Measurements from ENCODE around the gene ZNF548.
A peak's percentile ranks its signal among the peaks of the same experiment; 100 is the strongest.
"Not testable (repeated sequence)": the region's sequence is repeated elsewhere in the genome, so short reads cannot be mapped to it uniquely, and the experiment has no call there.

The ZNF548 gene

GRCh38 chr19:57389730-57390598, at the start of gene ZNF548:
TSS of gene ZNF548 (plus strand) at chr19:57389854. CDS start at chr19:57390100, 246 bp downstream.
- peak; percentile 96 for DNase-seq (ENCODE audit: low spot score)

DNA sequence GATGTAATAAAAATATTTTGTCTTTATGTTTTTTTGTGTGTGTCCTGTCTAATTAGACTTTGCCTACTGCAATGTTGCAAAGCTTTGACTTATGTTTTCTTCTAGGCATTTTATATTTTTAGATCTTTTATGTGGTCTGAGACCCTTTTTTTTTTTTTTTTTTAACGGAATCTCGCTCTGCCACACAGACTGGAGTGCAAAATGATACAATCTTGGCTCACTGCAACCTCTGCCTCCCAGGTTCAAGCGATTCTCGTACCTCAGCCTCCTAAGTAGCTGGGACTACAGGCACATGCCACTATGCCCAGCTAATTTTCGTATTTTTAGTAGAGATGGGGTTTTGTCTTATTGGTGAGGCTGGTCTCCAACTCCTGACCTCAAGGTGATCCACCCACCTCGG, 47.1 kb upstream of the ZNF548 start:
- no peak for DNase-seq (ENCODE audit: low spot score)

- no peak for DNase-seq (ENCODE audit: low spot score)
These were observed 41.5 kb upstream of the ZNF548 start for GRCh38 chr19:57348136-57348535.

DNA sequence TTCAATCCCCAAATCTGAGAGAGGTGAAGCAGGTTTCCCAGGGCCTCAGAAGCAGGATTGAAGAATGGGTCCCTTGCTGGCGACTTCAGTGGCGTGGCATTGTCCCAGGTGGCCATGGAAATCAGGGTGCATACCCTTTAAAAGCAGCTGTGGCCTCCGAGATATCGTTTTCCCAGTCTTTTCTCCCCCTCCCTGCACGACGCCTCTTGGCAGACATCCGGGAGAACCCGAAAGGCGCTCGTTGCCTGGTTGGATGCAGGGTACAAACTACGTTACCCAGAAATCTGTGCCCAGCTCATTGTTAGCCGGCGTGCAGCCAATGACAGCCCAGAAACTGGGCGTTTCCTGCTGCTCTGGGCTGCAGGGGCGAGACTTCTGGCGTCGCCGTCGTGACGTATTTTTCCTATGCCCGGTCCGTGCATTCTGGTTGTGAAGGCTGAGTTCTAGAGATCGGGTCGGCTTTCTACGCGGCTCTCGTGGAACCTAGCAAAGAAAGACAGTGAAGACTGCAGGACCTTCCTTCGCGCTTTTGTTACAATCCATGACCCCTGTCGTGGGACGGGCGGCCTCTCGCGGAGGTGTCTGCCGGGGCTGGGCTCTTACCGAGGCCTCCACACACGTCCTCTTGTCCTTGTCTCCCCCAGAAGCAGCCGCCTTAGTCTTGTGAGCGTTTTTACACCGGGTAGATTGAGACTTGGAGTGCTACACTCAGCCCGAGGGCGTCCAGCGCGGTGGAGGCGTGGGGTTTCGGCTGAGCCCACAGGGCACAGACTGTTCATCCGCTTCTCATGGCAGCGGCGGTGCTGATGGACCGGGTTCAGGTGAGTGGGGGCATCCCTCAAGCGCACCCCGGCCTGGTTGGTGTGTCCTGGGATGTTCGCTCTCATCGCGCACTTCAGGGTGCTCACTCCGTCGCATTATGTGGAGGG, 38.5 kb upstream of the ZNF548 start, which contains the start of gene ZNF304:
Gene ZNF304, plus strand, starts transcription at position 395 of the 929 bp plus-strand sequence. Its CDS starts 394 bp downstream, at position 789.
- peak; percentile 90 for DNase-seq (ENCODE audit: low spot score)

DNA sequence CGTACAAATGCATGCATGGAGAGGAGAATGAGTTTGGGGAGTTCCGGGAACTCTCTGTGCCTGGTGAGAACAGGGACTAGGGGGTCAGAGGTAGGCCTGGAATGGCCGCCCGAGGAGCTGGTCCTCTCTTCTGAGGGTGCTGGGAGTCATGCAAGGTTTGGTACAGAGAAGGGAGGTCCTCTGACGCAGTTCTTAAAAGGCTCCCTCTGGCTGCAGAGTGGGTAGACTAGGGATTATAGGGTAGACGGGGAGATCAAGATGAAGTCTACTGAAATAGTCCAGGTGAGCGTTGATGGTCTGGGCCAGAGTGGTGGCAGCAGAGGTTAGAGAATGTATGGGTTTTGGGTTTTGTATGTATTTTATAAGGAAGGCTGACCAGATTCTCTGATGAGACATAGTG, 37.8 kb upstream of the ZNF548 start:
- no peak for DNase-seq (ENCODE audit: low spot score)

GRCh38 chr19:57355916-57356315, 33.7 kb upstream of the ZNF548 start:
- DNase-seq (ENCODE audit: low spot score), result no peak

GRCh38 chr19:57357406-57357805, 32.2 kb upstream of the ZNF548 start:
- DNase-seq (ENCODE audit: low spot score), result no peak

DNA sequence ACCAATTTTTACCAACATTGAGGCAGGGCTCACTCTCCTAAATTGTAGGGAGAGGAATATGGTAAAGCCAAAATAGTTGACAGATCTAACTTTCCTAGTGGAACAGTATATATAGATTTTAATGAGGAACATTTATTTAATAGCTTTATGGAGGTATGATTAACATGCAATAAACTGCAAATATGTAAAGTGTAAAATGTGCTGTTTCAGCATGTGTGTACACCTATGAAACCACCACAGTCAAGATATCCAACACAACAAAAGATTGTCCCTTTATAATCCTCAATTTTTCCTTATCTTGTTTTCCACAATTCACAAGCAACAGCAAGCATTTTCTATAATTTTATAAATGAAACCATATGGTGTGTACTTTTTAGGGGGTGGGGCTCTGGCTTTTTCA, 30.4 kb upstream of the ZNF548 start:
- no peak for DNase-seq (ENCODE audit: low spot score)

DNA sequence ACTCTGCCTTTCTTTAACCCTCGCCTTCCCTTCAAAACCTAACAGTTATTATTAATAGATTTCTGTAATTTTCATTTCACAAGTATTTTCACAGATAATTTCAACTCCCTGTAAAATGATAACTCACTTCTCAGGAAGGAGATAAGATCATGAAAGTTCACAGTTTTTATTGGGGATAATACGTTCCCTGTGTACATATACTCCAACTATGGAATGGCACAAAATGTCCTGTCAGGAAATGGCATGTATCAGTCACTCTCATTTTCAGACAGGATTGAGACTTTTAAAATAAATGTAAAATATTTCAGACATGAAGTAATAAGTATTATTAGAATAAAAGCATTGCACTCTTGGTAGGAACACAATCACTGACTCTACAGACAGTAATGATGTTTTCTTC, 27.2 kb upstream of the ZNF548 start:
- no peak for DNase-seq (ENCODE audit: low spot score)

DNA sequence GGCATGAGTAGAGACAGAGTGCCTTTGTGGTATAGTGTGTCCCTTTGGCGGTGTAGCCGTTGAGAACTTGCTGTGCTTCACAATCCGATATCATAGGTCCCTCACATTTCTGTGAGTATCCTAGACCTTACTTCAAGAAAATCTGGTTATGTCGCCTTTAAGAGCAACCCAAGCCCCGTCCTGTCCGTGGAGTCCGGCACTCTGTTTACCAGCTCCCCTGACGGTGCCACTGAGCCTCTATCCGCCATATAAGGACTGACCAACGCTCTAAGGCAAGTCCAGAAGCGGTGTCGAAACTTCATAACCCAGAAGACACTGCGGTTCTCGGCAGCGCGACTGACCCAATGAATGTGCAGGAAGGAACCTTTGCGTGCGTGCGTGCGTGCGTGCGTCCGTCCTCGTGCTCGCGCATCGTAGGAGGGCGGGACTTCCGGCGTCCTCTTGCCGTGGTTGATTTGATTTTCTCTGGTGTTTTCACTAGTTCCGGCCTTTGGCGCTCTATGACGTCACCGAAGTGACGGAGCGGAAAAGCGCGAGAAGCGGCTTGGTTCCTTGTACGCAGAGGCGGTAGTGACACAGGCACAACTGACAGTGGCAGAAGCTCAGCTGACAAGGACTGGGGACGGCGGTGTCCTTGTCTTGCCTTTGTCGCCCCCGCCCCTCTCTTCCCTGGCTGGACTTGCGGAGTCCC, 26.5 kb upstream of the ZNF548 start, which contains the start of the genes TRAPPC2B and ZNF547:
Gene TRAPPC2B, plus strand, starts transcription at position 555 of the 691 bp plus-strand sequence. CDS start 1,283 bp downstream, outside the sequence.
Gene ZNF547, plus strand, starts transcription at position 555 of the 691 bp plus-strand sequence. CDS start 5,005 bp downstream, outside the sequence.
- DNase-seq (ENCODE audit: low spot score), result peak; percentile 95

GRCh38 chr19:57363688-57364181, 25.9 kb upstream of the ZNF548 start:
- DNase-seq (ENCODE audit: low spot score), result no peak

DNA sequence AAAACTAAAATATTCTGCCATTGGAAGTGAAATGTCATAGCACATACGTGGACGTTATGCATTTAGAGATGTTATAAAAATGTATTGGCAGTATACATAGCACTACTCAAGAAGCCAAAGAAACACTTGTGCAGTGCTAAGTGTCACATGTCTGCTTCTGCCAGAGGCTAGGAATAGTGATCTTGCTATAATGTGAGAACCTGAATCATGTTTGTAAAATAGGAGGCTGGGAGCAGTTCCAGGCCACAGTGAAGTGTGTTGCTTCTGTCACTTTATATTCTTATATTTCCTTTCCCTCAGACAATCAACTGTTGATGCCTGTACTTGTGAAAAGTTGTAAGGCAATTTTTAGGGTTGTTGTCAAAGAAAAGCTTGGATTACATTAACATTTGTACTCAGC, 22.9 kb upstream of the ZNF548 start:
- DNase-seq (ENCODE audit: low spot score), result no peak

GRCh38 chr19:57374179-57374578, 15.5 kb upstream of the ZNF548 start:
- DNase-seq (ENCODE audit: low spot score), result no peak

- not testable (repeated sequence) for DNase-seq (ENCODE audit: low spot score)
These were observed 15.0 kb upstream of the ZNF548 start for GRCh38 chr19:57374647-57375046.

- DNase-seq (ENCODE audit: low spot score), result no peak
These were observed 13.5 kb upstream of the ZNF548 start for GRCh38 chr19:57376151-57376550.

DNA sequence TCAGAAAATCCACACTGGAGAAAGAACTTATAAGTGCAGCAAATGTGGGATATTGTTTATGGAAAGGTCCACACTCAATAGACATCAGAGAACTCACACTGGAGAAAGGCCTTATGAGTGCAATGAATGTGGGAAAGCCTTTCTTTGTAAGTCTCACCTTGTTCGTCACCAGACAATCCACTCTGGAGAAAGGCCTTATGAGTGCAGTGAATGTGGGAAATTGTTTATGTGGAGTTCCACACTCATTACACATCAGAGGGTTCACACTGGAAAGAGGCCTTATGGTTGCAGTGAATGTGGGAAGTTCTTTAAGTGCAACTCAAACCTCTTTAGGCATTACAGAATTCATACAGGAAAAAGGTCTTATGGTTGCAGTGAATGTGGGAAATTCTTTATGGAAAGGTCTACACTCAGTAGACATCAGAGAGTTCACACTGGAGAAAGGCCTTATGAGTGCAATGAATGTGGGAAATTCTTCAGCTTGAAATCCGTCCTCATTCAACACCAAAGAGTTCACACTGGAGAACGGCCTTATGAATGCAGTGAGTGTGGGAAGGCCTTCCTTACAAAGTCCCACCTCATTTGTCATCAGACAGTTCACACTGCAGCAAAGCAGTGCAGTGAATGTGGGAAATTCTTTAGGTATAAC, 12.0 kb upstream of the ZNF548 start:
- no peak for DNase-seq (ENCODE audit: low spot score)

- DNase-seq (ENCODE audit: low spot score), result no peak
These were observed 8.7 kb upstream of the ZNF548 start for GRCh38 chr19:57380923-57381322.

DNA sequence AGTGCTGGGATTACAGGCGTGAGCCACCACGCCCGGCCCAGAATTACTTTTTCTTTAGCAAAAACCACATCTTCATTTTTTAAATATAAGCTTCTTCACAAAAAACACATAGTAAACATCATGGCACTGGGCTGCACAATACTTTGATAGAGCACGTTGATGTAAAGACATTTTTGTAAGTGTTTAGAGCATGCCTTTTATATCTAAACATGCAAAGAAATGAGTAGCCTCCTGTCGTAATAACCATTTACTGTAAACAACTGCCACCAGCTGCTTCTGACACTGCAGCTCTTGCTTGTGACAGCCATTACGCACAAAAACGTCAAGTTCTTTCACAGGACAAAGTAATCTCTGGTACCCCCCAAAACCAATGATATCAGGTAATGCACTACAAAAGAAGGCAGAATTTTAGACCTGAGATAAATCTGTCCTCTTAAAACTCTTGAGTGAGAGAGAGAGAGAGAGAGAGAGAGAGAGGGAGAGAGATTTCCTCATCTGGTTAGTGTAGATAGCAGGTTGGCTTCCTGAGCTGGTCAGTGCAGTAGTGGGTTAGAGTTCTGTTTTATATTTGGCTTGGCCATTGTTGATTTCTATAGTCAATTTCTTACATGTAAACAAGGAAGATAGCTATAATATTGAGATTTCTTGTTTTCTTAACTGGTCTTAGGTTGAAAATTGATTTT, 6.7 kb upstream of the ZNF548 start:
- no peak for DNase-seq (ENCODE audit: low spot score)

DNA sequence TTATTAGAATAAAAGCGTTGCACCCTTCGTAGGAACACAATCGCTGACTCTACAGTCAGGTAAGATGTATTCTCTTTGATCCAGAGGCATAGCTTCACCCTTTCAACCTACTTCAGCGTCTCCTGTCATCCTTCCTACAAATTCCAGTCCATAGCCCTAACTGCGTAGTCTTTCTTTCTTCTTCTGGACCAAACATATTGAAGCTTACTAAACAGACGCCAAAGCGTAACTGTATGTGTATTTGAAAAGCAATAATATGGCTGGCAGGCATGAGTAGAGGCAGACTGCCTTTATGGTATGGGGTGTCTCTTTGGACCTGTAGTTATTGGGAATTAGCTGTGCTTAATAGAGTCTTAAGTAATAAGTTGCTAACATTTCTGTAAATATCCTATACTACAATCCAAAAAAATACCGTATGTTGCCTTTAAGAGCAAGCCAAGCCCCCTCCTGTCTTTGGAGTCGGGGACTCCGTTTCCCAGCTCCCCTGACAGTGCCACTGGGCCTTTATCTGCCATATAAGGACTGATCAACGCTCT, 392 bp upstream of the ZNF548 start:
- no peak for DNase-seq (ENCODE audit: low spot score)

DNA sequence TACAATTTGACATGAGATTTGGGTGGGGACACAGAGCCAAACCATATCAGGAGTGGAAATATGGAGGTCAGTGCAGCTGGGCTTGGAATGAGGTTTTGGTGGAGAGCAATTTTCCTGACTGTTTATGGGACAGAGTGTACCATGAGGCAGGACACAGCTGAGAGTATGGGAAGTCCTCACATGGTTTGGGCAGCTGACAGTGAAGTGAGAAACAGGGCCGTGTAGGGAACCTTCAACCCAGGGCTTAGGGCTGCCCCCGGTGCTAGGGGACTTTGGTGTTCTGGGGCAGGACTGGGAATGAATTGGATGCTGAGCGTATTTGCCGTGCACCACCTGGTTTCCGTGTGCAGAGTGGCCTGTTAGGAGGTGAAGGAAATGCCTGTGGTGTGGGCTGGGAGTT, 6.1 kb downstream of the ZNF548 start:
- no peak for DNase-seq (ENCODE audit: low spot score)
